MM.1S (cell line): ENCODE data around the gene RAPGEF3.

ENCODE experiments used
- DNase-seq: peaks from one replicate; pipeline ENCODE4 v3.0.0-alpha.2; 2015
- H2AFZ ChIP-seq: fragments of 300-600 bp; sonication (generic); 2 replicates; pipeline ENCODE4 v1.6.0; 2016; ENCODE audit warnings: antibody characterized with exemption, low read length
- H3F3A ChIP-seq: fragments of 300-600 bp; sonication (generic); 2 replicates; pipeline ENCODE4 v1.6.1; 2016; ENCODE audit warnings: mild to moderate bottlenecking, antibody characterized with exemption, low read length, moderate library complexity, mixed read lengths; ENCODE audit not compliant: insufficient read depth
- H3K27ac ChIP-seq: fragments of 300-600 bp; sonication (generic); 2 replicates; pipeline ENCODE4 v1.5.1; 2016; ENCODE audit warnings: mild to moderate bottlenecking, low read length
- H3K27me3 ChIP-seq: fragments of 300-600 bp; sonication (generic); replicated peaks from 2 replicates; pipeline ENCODE4 v1.6.0; 2016; ENCODE audit warnings: low read length; ENCODE audit not compliant: insufficient read depth
- H3K36me3 ChIP-seq: fragments of 300-600 bp; sonication (generic); replicated peaks from 2 replicates; pipeline ENCODE4 v1.6.1; 2016; ENCODE audit warnings: mild to moderate bottlenecking, low read length, mixed read lengths; ENCODE audit not compliant: insufficient read depth
- H3K4me1 ChIP-seq: fragments of 300-600 bp; sonication (generic); 2 replicates; pipeline ENCODE4 v1.6.1; 2016; ENCODE audit warnings: low read length, mixed read lengths
- H3K4me2 ChIP-seq: fragments of 300-600 bp; sonication (generic); 2 replicates; pipeline ENCODE4 v1.6.0; 2016; ENCODE audit warnings: low read depth, low read length
- H3K4me3 ChIP-seq: fragments of 300-600 bp; sonication (generic); 2 replicates; pipeline ENCODE4 v1.5.1; 2016; ENCODE audit warnings: low read length, mixed read lengths
- H3K79me2 ChIP-seq: fragments of 300-600 bp; sonication (generic); 2 replicates; pipeline ENCODE4 v1.6.1; 2016; ENCODE audit warnings: mixed run types, low read length, mixed read lengths
- H3K9ac ChIP-seq: fragments of 300-600 bp; sonication (generic); 2 replicates; pipeline ENCODE4 v1.6.1; 2016; ENCODE audit warnings: low read length, mixed read lengths
- H3K9me2 ChIP-seq: fragments of 300-600 bp; sonication (generic); replicated peaks from 2 replicates; pipeline ENCODE4 v1.6.1; 2016; ENCODE audit warnings: mild to moderate bottlenecking, low read length, mixed read lengths; ENCODE audit not compliant: insufficient read depth
- H3K9me3 ChIP-seq: fragments of 300-600 bp; sonication (generic); replicated peaks from 2 replicates; pipeline ENCODE4 v1.6.1; 2016; ENCODE audit warnings: mild to moderate bottlenecking, low read length, mixed read lengths; ENCODE audit not compliant: insufficient read depth
- H4K20me1 ChIP-seq: fragments of 300-600 bp; sonication (generic); 2 replicates; pipeline ENCODE4 v1.6.1; 2016; ENCODE audit warnings: mild to moderate bottlenecking, low read length, moderate library complexity, mixed read lengths; ENCODE audit not compliant: insufficient read depth
- EZH2 ChIP-seq: fragments of 300-600 bp; sonication (generic); optimal IDR thresholded peaks from 2 replicates; pipeline ENCODE3; 2017; ENCODE audit warnings: low read depth, mild to moderate bottlenecking, antibody characterized with exemption, low read length, mixed read lengths
- EZH2phosphoT487 ChIP-seq: fragments of 300-600 bp; sonication (generic); IDR thresholded peaks from 2 replicates; pipeline ENCODE4 v1.6.1; 2018; ENCODE audit warnings: antibody characterized with exemption, low read length
- TF ChIP-seq, protein P1 (sequence below): fragments of 300-600 bp; sonication (generic); IDR thresholded peaks from 2 replicates; pipeline ENCODE4 v1.5.1; 2016; ENCODE audit warnings: antibody characterized with exemption, low read length, mixed read lengths

RAPGEF3 gene

GRCh38 chr12:47790676-47791350, 32.1 kb upstream of the RAPGEF3 start:
- H3K27ac ChIP-seq: no peak overlapping the region
- H3K79me2 ChIP-seq: 0 out of 2 replicates have a peak, but pooled peaks cover 8% of the 10 kb centered on the region
- H3K36me3 ChIP-seq: no peaks in the 10 kb centered on the region
- no peaks in the 10 kb centered on the region for H3K9me3 ChIP-seq
- H3K4me3 ChIP-seq: no peak overlapping the region
- H3K27me3 ChIP-seq: no peaks in the 10 kb centered on the region
- TF ChIP-seq EZH2 (no peak), EZH2phosphoT487 (no peak)
- TF ChIP-seq, protein P1, sequence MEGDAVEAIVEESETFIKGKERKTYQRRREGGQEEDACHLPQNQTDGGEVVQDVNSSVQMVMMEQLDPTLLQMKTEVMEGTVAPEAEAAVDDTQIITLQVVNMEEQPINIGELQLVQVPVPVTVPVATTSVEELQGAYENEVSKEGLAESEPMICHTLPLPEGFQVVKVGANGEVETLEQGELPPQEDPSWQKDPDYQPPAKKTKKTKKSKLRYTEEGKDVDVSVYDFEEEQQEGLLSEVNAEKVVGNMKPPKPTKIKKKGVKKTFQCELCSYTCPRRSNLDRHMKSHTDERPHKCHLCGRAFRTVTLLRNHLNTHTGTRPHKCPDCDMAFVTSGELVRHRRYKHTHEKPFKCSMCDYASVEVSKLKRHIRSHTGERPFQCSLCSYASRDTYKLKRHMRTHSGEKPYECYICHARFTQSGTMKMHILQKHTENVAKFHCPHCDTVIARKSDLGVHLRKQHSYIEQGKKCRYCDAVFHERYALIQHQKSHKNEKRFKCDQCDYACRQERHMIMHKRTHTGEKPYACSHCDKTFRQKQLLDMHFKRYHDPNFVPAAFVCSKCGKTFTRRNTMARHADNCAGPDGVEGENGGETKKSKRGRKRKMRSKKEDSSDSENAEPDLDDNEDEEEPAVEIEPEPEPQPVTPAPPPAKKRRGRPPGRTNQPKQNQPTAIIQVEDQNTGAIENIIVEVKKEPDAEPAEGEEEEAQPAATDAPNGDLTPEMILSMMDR: no peak
- no peak overlapping the region for H3K4me2 ChIP-seq
- no peak overlapping the region for H2AFZ ChIP-seq
- H3F3A ChIP-seq: no peaks in the 10 kb centered on the region
- no peak overlapping the region for H3K9ac ChIP-seq
- no peaks in the 10 kb centered on the region for H3K4me1 ChIP-seq
- no peak for DNase-seq
- H3K9me2 ChIP-seq: no peaks in the 10 kb centered on the region
- H4K20me1 ChIP-seq: no peaks in the 10 kb centered on the region

- H3K4me3 ChIP-seq: no peak overlapping the region
- H3K4me1 ChIP-seq: no peaks in the 10 kb centered on the region
- no peak overlapping the region for H3K9ac ChIP-seq
- no peaks in the 10 kb centered on the region for H3K36me3 ChIP-seq
- 0 out of 2 replicates have a peak, but pooled peaks cover 6% of the 10 kb centered on the region for H3K79me2 ChIP-seq
- no peaks in the 10 kb centered on the region for H3F3A ChIP-seq
- H3K9me2 ChIP-seq: no peaks in the 10 kb centered on the region
- TF ChIP-seq EZH2 (no peak), EZH2phosphoT487 (no peak)
- TF ChIP-seq, protein P1: no peak
- no peaks in the 10 kb centered on the region for H3K9me3 ChIP-seq
- DNase-seq: no peak
- no peak overlapping the region for H3K4me2 ChIP-seq
- no peak overlapping the region for H3K27ac ChIP-seq
- H3K27me3 ChIP-seq: no peaks in the 10 kb centered on the region
- no peak overlapping the region for H2AFZ ChIP-seq
- H4K20me1 ChIP-seq: no peaks in the 10 kb centered on the region
Measured at GRCh38 chr12:47789712-47790489, 31.2 kb upstream of the RAPGEF3 start.

DNA sequence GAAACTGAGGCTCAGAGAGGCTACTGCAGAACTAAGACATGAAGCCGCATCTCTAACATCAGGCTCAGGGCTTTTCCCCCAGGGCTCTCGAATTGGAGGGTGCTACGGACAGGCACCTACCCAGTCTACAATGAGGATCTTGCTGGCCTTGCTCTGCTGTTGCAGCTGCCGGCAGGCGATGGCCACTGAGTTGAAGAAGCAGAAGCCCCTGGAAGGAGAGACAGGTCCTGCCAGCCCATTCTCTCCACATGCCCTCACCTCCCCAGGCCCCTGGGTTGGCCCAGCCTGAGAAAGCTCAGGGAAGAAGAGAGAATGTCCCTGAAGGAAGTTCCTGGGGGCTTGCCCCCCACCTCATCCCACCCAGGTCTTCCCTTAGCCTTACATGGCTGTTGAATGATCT, 30.5 kb upstream of the RAPGEF3 start:
- H4K20me1 ChIP-seq: no peaks in the 10 kb centered on the region
- H3K27me3 ChIP-seq: no peaks in the 10 kb centered on the region
- no peaks in the 10 kb centered on the region for H3K9me2 ChIP-seq
- no peak overlapping the region for H3K9ac ChIP-seq
- H3F3A ChIP-seq: no peaks in the 10 kb centered on the region
- 0 out of 2 replicates have a peak, but pooled peaks cover 6% of the 10 kb centered on the region for H3K79me2 ChIP-seq
- no peaks in the 10 kb centered on the region for H3K4me1 ChIP-seq
- H2AFZ ChIP-seq: no peak overlapping the region
- DNase-seq: no peak
- TF ChIP-seq EZH2 (no peak), EZH2phosphoT487 (no peak)
- TF ChIP-seq, protein P1: no peak
- H3K36me3 ChIP-seq: no peaks in the 10 kb centered on the region
- no peak overlapping the region for H3K4me2 ChIP-seq
- no peak overlapping the region for H3K27ac ChIP-seq
- H3K9me3 ChIP-seq: no peaks in the 10 kb centered on the region
- H3K4me3 ChIP-seq: no peak overlapping the region
